Measurements from ENCODE around the gene NELL1. TPM values are rescaled to one million over a fixed set of nuclear protein-coding genes. Genes with fewer than 3 reads are reported as not detected.
A peak's percentile ranks its signal among the peaks of the same experiment; 100 is the strongest.

Gene NELL1
- total RNA-seq, 1 experiment from 2014 or later, result 0.19 TPM

GRCh38 chr11:21603886-21604285 lies 934.5 kb downstream of the NELL1 start:
- H3K4me2 ChIP-seq (ENCODE audit: low read depth, low read length, poor library complexity, severe bottlenecking), result no peak overlapping the region
- no peak for DNase-seq
- H3K4me1 ChIP-seq (ENCODE audit: low read length), result peaks cover 14% of the 10 kb centered on the region; the same call in 1 of the 2 replicates
- no peaks in the 10 kb centered on the region for H4K20me1 ChIP-seq (ENCODE audit: insufficient read depth, low read depth, low read length)
- no peaks in the 10 kb centered on the region for H3K9me2 ChIP-seq (replicated peaks; ENCODE audit: insufficient read depth, low read length)
- H3K27me3 ChIP-seq (ENCODE audit: low read length), result no peaks in the 10 kb centered on the region
- H3K4me3 ChIP-seq (ENCODE audit: low read length), result no peak overlapping the region
- no peak overlapping the region for H3K9ac ChIP-seq (ENCODE audit: low read length)
- H2AFZ ChIP-seq (ENCODE audit: low read length), result no peak overlapping the region
- H3K27ac ChIP-seq (ENCODE audit: low read length), result no peak overlapping the region
- no peaks in the 10 kb centered on the region for H3K36me3 ChIP-seq (ENCODE audit: insufficient read depth, low read length)
- H3K9me3 ChIP-seq (ENCODE audit: low read length), result no peaks in the 10 kb centered on the region
- no peaks in the 10 kb centered on the region for H3K79me2 ChIP-seq (ENCODE audit: low read length)

- Histone ChIP-seq H3K27ac (ENCODE audit: low read length) (no peak overlapping the region), H3K4me3 (ENCODE audit: low read length) (no peak overlapping the region), H3K4me1 (ENCODE audit: low read length) (peaks cover 14% of the 10 kb centered on the region; the same call in 1 of the 2 replicates), H3K27me3 (ENCODE audit: low read length) (no peaks in the 10 kb centered on the region), H3K9me2 (replicated peaks; ENCODE audit: insufficient read depth, low read length) (no peaks in the 10 kb centered on the region), H3K9me3 (ENCODE audit: low read length) (no peaks in the 10 kb centered on the region), H3K9ac (ENCODE audit: low read length) (no peak overlapping the region), H2AFZ (ENCODE audit: low read length) (no peak overlapping the region), H4K20me1 (ENCODE audit: insufficient read depth, low read depth, low read length) (no peaks in the 10 kb centered on the region), H3K36me3 (ENCODE audit: insufficient read depth, low read length) (no peaks in the 10 kb centered on the region), H3K79me2 (ENCODE audit: low read length) (no peaks in the 10 kb centered on the region), H3K4me2 (ENCODE audit: low read depth, low read length, poor library complexity, severe bottlenecking) (no peak overlapping the region)
- no peak for DNase-seq
These were observed 935.2 kb downstream of the NELL1 start for GRCh38 chr11:21604564-21604963.

GRCh38 chr11:21612326-21612725 lies 942.9 kb downstream of the NELL1 start:
- H3K4me1 ChIP-seq (ENCODE audit: low read length), result peaks cover 21% of the 10 kb centered on the region
- H4K20me1 ChIP-seq (ENCODE audit: insufficient read depth, low read depth, low read length), result no peaks in the 10 kb centered on the region
- no peaks in the 10 kb centered on the region for H3K36me3 ChIP-seq (ENCODE audit: insufficient read depth, low read length)
- peak overlapping the region; percentile 11 for H3K4me2 ChIP-seq (ENCODE audit: low read depth, low read length, poor library complexity, severe bottlenecking)
- no peak for DNase-seq
- H2AFZ ChIP-seq (ENCODE audit: low read length), result peak overlapping the region; percentile 87
- H3K9me3 ChIP-seq (ENCODE audit: low read length), result no peaks in the 10 kb centered on the region
- no peaks in the 10 kb centered on the region for H3K27me3 ChIP-seq (ENCODE audit: low read length)
- H3K27ac ChIP-seq (ENCODE audit: low read length), result no peak overlapping the region
- no peak overlapping the region for H3K4me3 ChIP-seq (ENCODE audit: low read length)
- H3K9ac ChIP-seq (ENCODE audit: low read length), result no peak overlapping the region
- H3K9me2 ChIP-seq (replicated peaks; ENCODE audit: insufficient read depth, low read length), result no peaks in the 10 kb centered on the region
- H3K79me2 ChIP-seq (ENCODE audit: low read length), result no peaks in the 10 kb centered on the region

- Histone ChIP-seq H3K79me2 (ENCODE audit: low read length) (no peaks in the 10 kb centered on the region), H2AFZ (ENCODE audit: low read length) (no peak overlapping the region), H3K9ac (ENCODE audit: low read length) (no peak overlapping the region), H3K4me3 (ENCODE audit: low read length) (no peak overlapping the region), H3K27me3 (ENCODE audit: low read length) (no peaks in the 10 kb centered on the region), H3K4me2 (ENCODE audit: low read depth, low read length, poor library complexity, severe bottlenecking) (no peak overlapping the region), H3K9me3 (ENCODE audit: low read length) (no peaks in the 10 kb centered on the region), H3K27ac (ENCODE audit: low read length) (no peak overlapping the region), H3K9me2 (replicated peaks; ENCODE audit: insufficient read depth, low read length) (no peaks in the 10 kb centered on the region), H3K4me1 (ENCODE audit: low read length) (peaks cover 40% of the 10 kb centered on the region), H3K36me3 (ENCODE audit: insufficient read depth, low read length) (no peaks in the 10 kb centered on the region), H4K20me1 (ENCODE audit: insufficient read depth, low read depth, low read length) (no peaks in the 10 kb centered on the region)
- DNase-seq, result no peak
These were observed 945.6 kb downstream of the NELL1 start for GRCh38 chr11:21614961-21615360.

- Histone ChIP-seq H3K36me3 (ENCODE audit: insufficient read depth, low read length) (no peaks in the 10 kb centered on the region), H3K4me1 (ENCODE audit: low read length) (peaks cover 40% of the 10 kb centered on the region)
These were observed 946.6 kb downstream of the NELL1 start for GRCh38 chr11:21615955-21616371.

GRCh38 chr11:21622566-21622965 lies 953.2 kb downstream of the NELL1 start:
- H3K36me3 ChIP-seq (ENCODE audit: insufficient read depth, low read length), result no peaks in the 10 kb centered on the region
- H3K79me2 ChIP-seq (ENCODE audit: low read length), result no peaks in the 10 kb centered on the region
- H3K4me2 ChIP-seq (ENCODE audit: low read depth, low read length, poor library complexity, severe bottlenecking), result no peak overlapping the region
- H4K20me1 ChIP-seq (ENCODE audit: insufficient read depth, low read depth, low read length), result no peaks in the 10 kb centered on the region
- no peaks in the 10 kb centered on the region for H3K9me2 ChIP-seq (replicated peaks; ENCODE audit: insufficient read depth, low read length)
- DNase-seq, result no peak
- no peak overlapping the region for H3K4me3 ChIP-seq (ENCODE audit: low read length)
- no peak overlapping the region for H3K27ac ChIP-seq (ENCODE audit: low read length)
- H3K9me3 ChIP-seq (ENCODE audit: low read length), result no peaks in the 10 kb centered on the region
- no peak overlapping the region; the same call in 1 of the 2 replicates for H2AFZ ChIP-seq (ENCODE audit: low read length)
- H3K27me3 ChIP-seq (ENCODE audit: low read length), result no peaks in the 10 kb centered on the region
- peaks cover 64% of the 10 kb centered on the region for H3K4me1 ChIP-seq (ENCODE audit: low read length)
- H3K9ac ChIP-seq (ENCODE audit: low read length), result no peak overlapping the region

More at GRCh38 chr11:21615955-21616371, 946.6 kb downstream of the NELL1 start:
- no peaks in the 10 kb centered on the region for H4K20me1 ChIP-seq (ENCODE audit: insufficient read depth, low read depth, low read length)
- no peak for DNase-seq
- no peaks in the 10 kb centered on the region for H3K9me3 ChIP-seq (ENCODE audit: low read length)
- H3K4me2 ChIP-seq (ENCODE audit: low read depth, low read length, poor library complexity, severe bottlenecking), result no peak overlapping the region
- no peaks in the 10 kb centered on the region for H3K9me2 ChIP-seq (replicated peaks; ENCODE audit: insufficient read depth, low read length)
- H3K9ac ChIP-seq (ENCODE audit: low read length), result no peak overlapping the region
- no peaks in the 10 kb centered on the region for H3K79me2 ChIP-seq (ENCODE audit: low read length)
- H3K27ac ChIP-seq (ENCODE audit: low read length), result no peak overlapping the region
- no peak overlapping the region for H3K4me3 ChIP-seq (ENCODE audit: low read length)
- H2AFZ ChIP-seq (ENCODE audit: low read length), result no peak overlapping the region
- no peaks in the 10 kb centered on the region for H3K27me3 ChIP-seq (ENCODE audit: low read length)

GRCh38 chr11:21622995-21623394 lies 953.6 kb downstream of the NELL1 start:
- Histone ChIP-seq H3K4me1 (ENCODE audit: low read length) (peaks cover 64% of the 10 kb centered on the region), H3K4me2 (ENCODE audit: low read depth, low read length, poor library complexity, severe bottlenecking) (no peak overlapping the region), H2AFZ (ENCODE audit: low read length) (peak overlapping the region; percentile 6; the same call in 1 of the 2 replicates), H3K9ac (ENCODE audit: low read length) (no peak overlapping the region), H4K20me1 (ENCODE audit: insufficient read depth, low read depth, low read length) (no peaks in the 10 kb centered on the region), H3K9me3 (ENCODE audit: low read length) (no peaks in the 10 kb centered on the region), H3K27me3 (ENCODE audit: low read length) (no peaks in the 10 kb centered on the region), H3K27ac (ENCODE audit: low read length) (no peak overlapping the region), H3K79me2 (ENCODE audit: low read length) (no peaks in the 10 kb centered on the region), H3K9me2 (replicated peaks; ENCODE audit: insufficient read depth, low read length) (no peaks in the 10 kb centered on the region), H3K36me3 (ENCODE audit: insufficient read depth, low read length) (no peaks in the 10 kb centered on the region), H3K4me3 (ENCODE audit: low read length) (no peak overlapping the region)
- peak; percentile 53 for DNase-seq

Data from Karpas-422 (cell line).